ENCODE results near the gene PTPRA. TPM values are rescaled to one million over a fixed set of nuclear protein-coding genes. Genes with fewer than 3 reads are reported as not detected.

The PTPRA gene
- total and polyA plus RNA-seq, 9 of the 15 experiments (the other 6 are each of a cell fraction or from before 2014, with no cell fraction given): 3.4 to 80.5 (median 28.0) TPM

DNA sequence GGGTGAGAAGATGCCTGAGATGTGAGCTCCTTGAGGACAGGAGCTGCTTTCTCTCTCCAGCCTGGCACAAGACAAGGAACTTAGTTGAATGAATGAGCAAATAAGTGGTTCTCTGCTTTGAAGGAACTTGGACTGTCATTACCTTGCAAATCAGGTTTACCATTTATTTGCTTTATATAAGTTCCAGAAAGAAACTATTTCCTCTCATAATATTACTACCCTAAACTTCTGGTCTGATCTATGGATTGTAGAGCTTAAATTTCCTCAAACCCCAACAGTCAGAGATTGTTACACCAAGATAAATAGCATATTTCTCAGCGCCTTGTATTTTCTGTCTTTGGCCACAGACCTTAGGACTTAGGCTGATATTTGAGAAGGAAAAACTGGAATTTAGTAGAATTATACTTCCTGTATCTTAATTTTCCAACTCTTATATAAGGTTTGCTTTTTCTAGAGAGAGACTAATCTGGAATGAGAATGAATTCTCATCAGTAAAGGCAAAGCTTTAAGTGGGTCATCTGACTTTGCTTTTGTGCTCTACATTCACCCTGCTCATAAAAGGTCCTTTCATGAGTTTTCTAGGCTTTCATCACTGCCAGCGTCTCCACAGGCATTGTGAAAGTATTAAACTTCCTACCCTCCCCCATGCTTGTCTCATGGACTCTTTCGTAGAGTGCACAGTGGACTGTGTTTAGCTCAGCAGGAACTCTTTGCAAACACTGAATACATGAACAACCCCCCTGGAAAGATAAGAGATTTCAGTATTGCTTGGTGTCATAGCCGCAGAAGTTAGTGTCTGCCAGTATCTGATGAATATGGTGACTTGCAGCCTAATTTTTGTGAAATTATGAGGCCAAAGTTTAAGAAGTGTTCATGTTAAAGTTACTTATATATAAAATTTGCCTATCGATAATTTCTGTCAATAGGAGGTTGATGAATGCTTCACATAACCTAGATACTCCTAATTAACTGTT lies 74.0 kb downstream of the PTPRA start (continued):
- TF ChIP-seq IRF9 (tag; IDR thresholded peaks at IDR 0.05): no peak
- TF ChIP-seq, protein P1, sequence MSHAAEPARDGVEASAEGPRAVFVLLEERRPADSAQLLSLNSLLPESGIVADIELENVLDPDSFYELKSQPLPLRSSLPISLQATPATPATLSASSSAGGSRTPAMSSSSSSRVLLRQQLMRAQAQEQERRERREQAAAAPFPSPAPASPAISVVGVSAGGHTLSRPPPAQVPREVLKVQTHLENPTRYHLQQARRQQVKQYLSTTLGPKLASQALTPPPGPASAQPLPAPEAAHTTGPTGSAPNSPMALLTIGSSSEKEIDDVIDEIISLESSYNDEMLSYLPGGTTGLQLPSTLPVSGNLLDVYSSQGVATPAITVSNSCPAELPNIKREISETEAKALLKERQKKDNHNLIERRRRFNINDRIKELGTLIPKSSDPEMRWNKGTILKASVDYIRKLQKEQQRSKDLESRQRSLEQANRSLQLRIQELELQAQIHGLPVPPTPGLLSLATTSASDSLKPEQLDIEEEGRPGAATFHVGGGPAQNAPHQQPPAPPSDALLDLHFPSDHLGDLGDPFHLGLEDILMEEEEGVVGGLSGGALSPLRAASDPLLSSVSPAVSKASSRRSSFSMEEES (CRISPR knock-in tag; IDR thresholded peaks at IDR 0.05): no peak
- TF ChIP-seq PCBP1 (IDR thresholded peaks at IDR 0.05; ENCODE audit: low read depth, low read length, poor library complexity, severe bottlenecking): no peak
- TF ChIP-seq BRD4 (IDR thresholded peaks at IDR 0.05): no peak
- TF ChIP-seq ZNF354B (CRISPR knock-in tag; IDR thresholded peaks at IDR 0.05): no peak
- TF ChIP-seq EP400 (IDR thresholded peaks at IDR 0.05): no peak
- TF ChIP-seq THAP12 (CRISPR knock-in tag; IDR thresholded peaks at IDR 0.05): no peak
- no peak for TF ChIP-seq CHD2 (IDR thresholded peaks at IDR 0.05; ENCODE audit: low read depth, low read length)
- TF ChIP-seq NFATC3 (IDR thresholded peaks at IDR 0.05): no peak
- no peak for TF ChIP-seq ZNF407 (IDR thresholded peaks at IDR 0.05; ENCODE audit: low read depth)
- TF ChIP-seq, protein P2, sequence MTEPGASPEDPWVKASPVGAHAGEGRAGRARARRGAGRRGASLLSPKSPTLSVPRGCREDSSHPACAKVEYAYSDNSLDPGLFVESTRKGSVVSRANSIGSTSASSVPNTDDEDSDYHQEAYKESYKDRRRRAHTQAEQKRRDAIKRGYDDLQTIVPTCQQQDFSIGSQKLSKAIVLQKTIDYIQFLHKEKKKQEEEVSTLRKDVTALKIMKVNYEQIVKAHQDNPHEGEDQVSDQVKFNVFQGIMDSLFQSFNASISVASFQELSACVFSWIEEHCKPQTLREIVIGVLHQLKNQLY (CRISPR knock-in tag; conservative IDR thresholded peaks at IDR 0.05): no peak
- no peak for TF ChIP-seq CC2D1A (IDR thresholded peaks at IDR 0.05)

All from K562 (cell line).